GM18498 (cell line): ENCODE results near the gene BRD3.

ENCODE experiments used
- ATAC-seq: cut with Tn5 transposase; IDR thresholded peaks from one replicate; pipeline ENCODE4 v1.9.1; 2021; ENCODE audit warnings: mild to moderate bottlenecking, moderate library complexity; ENCODE audit not compliant: unreplicated experiment

Gene BRD3

GRCh38 chr9:134025606-134026541 is 42.0 kb downstream of the BRD3 start:
- ATAC-seq: peak; percentile 38

- ATAC-seq: peak; percentile 87
Observed at GRCh38 chr9:134024828-134025605, 42.8 kb downstream of the BRD3 start, which contains the start of gene BRD3OS. Gene BRD3OS (plus strand): TSS chr9:134025481. CDS start chr9:134026748, 1,267 bp downstream.

- no peak for ATAC-seq
Observed at GRCh38 chr9:134024214-134024792, 43.5 kb downstream of the BRD3 start.

- ATAC-seq: no peak
Observed at GRCh38 chr9:134014946-134015345, 52.9 kb downstream of the BRD3 start.

- no peak for ATAC-seq
Observed at GRCh38 chr9:134011401-134011800, 56.4 kb downstream of the BRD3 start.

- ATAC-seq: no peak
Observed at GRCh38 chr9:134010310-134011173, 57.3 kb downstream of the BRD3 start.

GRCh38 chr9:134007571-134007970 is 60.3 kb downstream of the BRD3 start:
- ATAC-seq: no peak

- ATAC-seq: no peak
Observed at GRCh38 chr9:134007150-134007549, 60.7 kb downstream of the BRD3 start.

- no peak for ATAC-seq
Observed at GRCh38 chr9:134005381-134005780, 62.4 kb downstream of the BRD3 start.

- no peak for ATAC-seq
Observed at GRCh38 chr9:134004881-134005280, 62.9 kb downstream of the BRD3 start.

- ATAC-seq: no peak
Observed at GRCh38 chr9:134004131-134004873, 63.5 kb downstream of the BRD3 start.

- no peak for ATAC-seq
Observed at GRCh38 chr9:134003237-134003636, 64.6 kb downstream of the BRD3 start.

GRCh38 chr9:134002796-134003195 is 65.0 kb downstream of the BRD3 start:
- no peak for ATAC-seq

GRCh38 chr9:133999851-134000265 is 68.0 kb downstream of the BRD3 start:
- no peak for ATAC-seq

- ATAC-seq: no peak
Observed at GRCh38 chr9:133998915-133999595, 68.8 kb downstream of the BRD3 start.

- ATAC-seq: no peak
Observed at GRCh38 chr9:133997584-133997983, 70.2 kb downstream of the BRD3 start.

- no peak for ATAC-seq
Observed at GRCh38 chr9:133996531-133997520, 71.0 kb downstream of the BRD3 start.
